Body of pancreas (tissue), 4 donors: Measurements from ENCODE around the gene CD84. TPM values are rescaled to one million over a fixed set of nuclear protein-coding genes. Genes with fewer than 3 reads are reported as not detected.
"Not testable (repeated sequence)": the region's sequence is repeated elsewhere in the genome, so short reads cannot be mapped to it uniquely, and the experiment has no call there.

Experiments used
- ATAC-seq: fragments of 150-250 bp; one replicate; pipeline ENCODE4 v1.9.1; 2016
- DNase-seq, 4 donors: peaks; one replicate each; pipeline ENCODE4 v3.0.0-alpha.2; 2019
- H3K27ac ChIP-seq, 4 donors: fragments of 200-600 bp; sonication (generic); 1 replicate in 3 of 4; 2 replicates in 1 of 4; pipeline versions ENCODE4 v1.5.1 to v1.6.1; 2016 to 2019; ENCODE audit warnings: mild to moderate bottlenecking in 1 of 4, mixed read lengths in 1 of 4, moderate library complexity in 1 of 4
- H3K27me3 ChIP-seq, 2 donors: fragments of 200-600 bp; sonication (generic); one replicate each; pipeline ENCODE4 v1.6.0; 2016; ENCODE audit warnings: mild to moderate bottlenecking in 1 of 2
- H3K36me3 ChIP-seq, 2 donors: fragments of 200-600 bp; sonication (generic); replicated peaks in 1 of 2; 2 replicates each; pipeline ENCODE4 v1.5.1; 2016; ENCODE audit warnings: low read depth in 2 of 2; ENCODE audit not compliant: insufficient read depth in 1 of 2
- H3K4me1 ChIP-seq: fragments of 200-600 bp; sonication (generic); one replicate; pipeline ENCODE4 v1.6.0; 2016
- H3K4me3 ChIP-seq, 2 donors: fragments of 200-600 bp; sonication (generic); 1 replicate in 1 of 2; 2 replicates in 1 of 2; pipeline ENCODE4 v1.5.1; 2016 to 2019
- H3K9me3 ChIP-seq, 3 donors: fragments of 200-600 bp; sonication (generic); 1 replicate in 2 of 3; 2 replicates in 1 of 3; pipeline ENCODE4 v1.5.1; 2016
- CTCF ChIP-seq, 7 experiments: fragments of 450-650 bp in 4 of 7; fragments of 200-600 bp in 3 of 7; sonication (generic) in 3 of 7; IDR thresholded peaks; one replicate each; pipeline ENCODE4 v1.5.1; 2016 to 2019; ENCODE audit warnings: antibody characterized with exemption in 7 of 7
- POLR2A ChIP-seq, 3 donors: fragments of 450-650 bp; IDR thresholded peaks; one replicate each; pipeline ENCODE4 v1.6.1; 2016; ENCODE audit warnings: antibody characterized with exemption in 3 of 3, mild to moderate bottlenecking in 2 of 3
- WGBS, 2 donors: methylation state at CpG; one replicate each; pipeline ENCODE4 v1.1.5; 2017; 5-methylcytosine and 5-hydroxymethylcytosine counted together
- intact Hi-C: fragments of 100-400 bp; cut with DNase I; formaldehyde crosslinking; loops from one replicate; pipeline ENCODE4 v1.15.1; 2023
- total RNA-seq, 2 donors: library from RNA; depleted of rRNA; stranded (reverse); fragments of >200 nt; gene quantifications; one replicate each; pipeline ENCODE4 v1.1.0, GENCODE V29; 2016

Gene CD84, protein sequence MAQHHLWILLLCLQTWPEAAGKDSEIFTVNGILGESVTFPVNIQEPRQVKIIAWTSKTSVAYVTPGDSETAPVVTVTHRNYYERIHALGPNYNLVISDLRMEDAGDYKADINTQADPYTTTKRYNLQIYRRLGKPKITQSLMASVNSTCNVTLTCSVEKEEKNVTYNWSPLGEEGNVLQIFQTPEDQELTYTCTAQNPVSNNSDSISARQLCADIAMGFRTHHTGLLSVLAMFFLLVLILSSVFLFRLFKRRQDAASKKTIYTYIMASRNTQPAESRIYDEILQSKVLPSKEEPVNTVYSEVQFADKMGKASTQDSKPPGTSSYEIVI
- total RNA-seq = 1 to 10 TPM; 3.0 to 7.0 TPM

DNA sequence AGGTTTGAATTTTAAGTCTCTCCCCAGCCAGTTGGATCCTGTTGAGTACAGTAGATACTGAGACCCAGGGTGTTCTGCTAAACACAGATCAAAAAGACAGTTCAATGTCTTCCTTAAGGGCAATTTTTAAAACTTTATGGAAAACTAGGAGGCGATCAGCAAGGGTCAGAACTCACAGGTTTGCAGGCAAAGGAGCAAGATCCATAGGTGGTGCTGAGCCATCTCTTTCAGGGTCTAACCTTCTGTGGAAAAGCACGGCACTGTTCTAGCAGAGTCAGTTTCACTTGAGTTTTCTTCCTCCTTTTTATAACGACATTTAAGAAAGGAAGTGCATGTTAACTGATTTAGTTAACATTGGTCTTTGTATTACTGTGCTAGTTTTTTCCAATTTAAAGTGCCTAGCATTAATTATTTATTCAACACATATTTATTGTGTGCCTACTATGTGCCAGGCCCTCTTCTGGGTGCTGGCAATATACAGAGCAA lies at the start of gene CD84:
Gene CD84 (minus strand): TSS at position 281 of the 486 bp plus-strand sequence. CDS start 59 bp downstream, at position 222.
- ATAC-seq = no peak
- no peaks in the 10 kb centered on the region for H3K27me3 ChIP-seq
- peak within 1 kb of the TSS in 2 of 4 donors; percentile 14 to 37 for H3K27ac ChIP-seq
- DNase-seq = no peak
- no peak for TF ChIP-seq CTCF (IDR thresholded peaks at IDR 0.05)
- no peaks in the 10 kb centered on the region for H3K4me1 ChIP-seq
- H3K4me3 ChIP-seq = no peak within 1 kb of the TSS
- H3K9me3 ChIP-seq = no peaks in the 10 kb centered on the region
- WGBS, 2 donors = 59 to 82% methylated on average over 3 of the region's 3 CpGs
- no peaks in the 10 kb centered on the region for H3K36me3 ChIP-seq
- intact Hi-C loops = no loop called here

DNA sequence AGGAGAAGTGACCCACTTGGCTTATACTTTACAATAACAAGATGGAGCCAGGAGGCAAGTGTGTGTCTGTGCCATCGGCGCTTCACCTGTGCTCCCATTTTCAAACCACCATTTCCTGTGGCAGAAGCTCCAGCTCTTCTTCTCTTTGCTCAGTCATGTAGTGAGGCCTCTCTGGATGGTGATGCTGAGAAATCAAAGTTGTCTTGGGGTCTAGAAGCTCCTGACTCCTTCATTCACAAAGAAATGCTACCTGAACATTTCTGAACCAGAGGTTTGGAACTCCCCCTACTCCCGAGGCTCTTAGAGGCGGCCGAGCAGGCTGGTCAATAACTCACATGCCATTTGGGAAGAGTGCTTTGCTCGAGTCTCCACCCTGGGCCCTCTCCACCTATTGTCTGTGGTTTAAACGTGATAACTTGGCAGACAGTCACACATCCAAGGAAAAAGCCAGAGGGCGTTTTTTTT lies 49.5 kb upstream of the CD84 start:
- intact Hi-C loops = no loop called here
- Histone ChIP-seq H3K4me1 (no peaks in the 10 kb centered on the region), H3K27ac (no peak overlapping the region), H3K27me3 (no peaks in the 10 kb centered on the region), H3K4me3 (no peak overlapping the region), H3K36me3 (no peaks in the 10 kb centered on the region), H3K9me3 (no peaks in the 10 kb centered on the region)
- 60 to 65% methylated on average over 8 of the region's 8 CpGs for WGBS, 2 donors
- TF ChIP-seq POLR2A (IDR thresholded peaks at IDR 0.05) = no peak
- TF ChIP-seq CTCF (IDR thresholded peaks at IDR 0.05) = no peak
- DNase-seq (no peak), ATAC-seq (no peak)

- ATAC-seq, H3K9me3 ChIP-seq, H3K27ac ChIP-seq, H3K4me1 ChIP-seq, H3K4me3 ChIP-seq, DNase-seq, H3K27me3 ChIP-seq, H3K36me3 ChIP-seq, intact Hi-C loops: not testable (repeated sequence)
- 80 to 85% methylated on average over 4 of the region's 4 CpGs for WGBS, 2 donors
Observed at GRCh38 chr1:160627677-160628289, 48.5 kb upstream of the CD84 start.

- DNase-seq (no peak), ATAC-seq (no peak)
- no peaks in the 10 kb centered on the region for H3K27me3 ChIP-seq
- no peaks in the 10 kb centered on the region for H3K9me3 ChIP-seq
- intact Hi-C loops = no loop called here
- WGBS, 2 donors = 86 to 100% methylated on average over 1 of the region's 1 CpG
- no peaks in the 10 kb centered on the region for H3K4me1 ChIP-seq
- no peak for TF ChIP-seq POLR2A (IDR thresholded peaks at IDR 0.05)
- no peak for TF ChIP-seq CTCF (IDR thresholded peaks at IDR 0.05)
- no peak overlapping the region for H3K4me3 ChIP-seq
- H3K27ac ChIP-seq = no peak overlapping the region
- H3K36me3 ChIP-seq = no peaks in the 10 kb centered on the region
Observed at GRCh38 chr1:160626509-160627342, 47.4 kb upstream of the CD84 start.
